HG02759 (cell line): ENCODE data around the gene FBXL2.
"Not testable (repeated sequence)": the region's sequence is repeated elsewhere in the genome, so short reads cannot be mapped to it uniquely, and the experiment has no call there.

Source experiments
- ATAC-seq: cut with Tn5 transposase; IDR thresholded peaks from one replicate; pipeline ENCODE4 v1.9.1; 2021; ENCODE audit warnings: mild to moderate bottlenecking, moderate library complexity; ENCODE audit not compliant: unreplicated experiment

The FBXL2 gene

DNA sequence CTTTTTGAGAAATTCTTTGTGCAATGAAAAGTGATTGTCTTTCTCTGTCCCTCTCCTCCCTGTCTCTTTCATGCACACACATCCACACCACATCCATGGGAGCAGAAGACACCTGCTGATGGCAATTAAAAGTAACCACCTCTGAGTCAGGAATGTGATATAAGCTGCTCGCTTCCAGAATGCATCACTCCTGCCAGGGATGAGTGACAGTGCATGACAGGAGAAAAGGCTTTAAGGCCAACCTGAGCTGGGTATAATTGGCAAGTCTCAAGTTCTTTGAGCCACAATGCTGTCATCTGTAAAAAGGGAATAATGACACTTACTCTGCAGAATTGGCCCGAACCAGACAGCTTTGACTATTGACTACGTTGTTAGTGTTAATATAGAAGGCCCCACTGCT is 103.4 kb downstream of the FBXL2 start:
- ATAC-seq = no peak

- no peak for ATAC-seq
These were observed 106.7 kb downstream of the FBXL2 start for GRCh38 chr3:33383951-33384350.

GRCh38 chr3:33385423-33385822 is 108.2 kb downstream of the FBXL2 start:
- no peak for ATAC-seq

DNA sequence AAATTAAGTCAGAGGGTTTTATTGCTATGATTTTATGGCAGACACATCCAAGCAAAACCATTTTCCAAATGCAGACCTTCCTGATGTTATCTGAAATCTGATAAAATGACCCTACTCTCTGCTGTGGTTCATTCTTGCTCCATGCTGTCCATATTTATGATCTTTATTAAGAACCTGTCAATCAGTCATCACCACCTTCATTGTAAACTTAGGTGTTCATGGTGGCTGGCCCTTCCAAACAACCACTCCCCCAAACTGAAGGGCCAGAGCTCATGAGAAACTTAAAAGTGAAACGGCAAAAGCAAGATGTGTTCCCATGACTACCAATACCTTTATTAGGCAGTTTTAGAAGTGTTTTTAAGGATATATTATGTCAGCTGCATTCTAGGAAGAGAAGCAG is 109.4 kb downstream of the FBXL2 start:
- no peak for ATAC-seq

GRCh38 chr3:33388374-33389100 is 111.3 kb downstream of the FBXL2 start:
- ATAC-seq = no peak

DNA sequence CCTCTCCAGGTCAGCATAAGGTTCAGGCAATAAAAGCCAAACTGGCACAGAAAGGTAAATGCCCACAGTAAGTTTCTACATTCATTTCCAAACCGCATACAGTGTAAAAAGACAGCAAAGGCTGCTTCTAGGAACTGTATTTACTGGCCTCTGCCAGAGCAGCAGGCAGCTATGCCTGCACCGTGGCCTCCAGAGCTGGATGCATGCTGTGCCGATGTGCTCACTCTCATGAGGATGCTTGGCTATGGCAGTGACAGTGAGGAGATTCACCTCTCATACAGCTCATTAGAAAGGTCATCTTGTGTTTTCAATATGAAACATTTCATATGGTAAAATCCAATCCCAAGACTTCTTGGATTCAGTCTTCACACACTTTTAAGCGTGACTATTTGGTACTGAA is 112.7 kb downstream of the FBXL2 start:
- no peak for ATAC-seq

DNA sequence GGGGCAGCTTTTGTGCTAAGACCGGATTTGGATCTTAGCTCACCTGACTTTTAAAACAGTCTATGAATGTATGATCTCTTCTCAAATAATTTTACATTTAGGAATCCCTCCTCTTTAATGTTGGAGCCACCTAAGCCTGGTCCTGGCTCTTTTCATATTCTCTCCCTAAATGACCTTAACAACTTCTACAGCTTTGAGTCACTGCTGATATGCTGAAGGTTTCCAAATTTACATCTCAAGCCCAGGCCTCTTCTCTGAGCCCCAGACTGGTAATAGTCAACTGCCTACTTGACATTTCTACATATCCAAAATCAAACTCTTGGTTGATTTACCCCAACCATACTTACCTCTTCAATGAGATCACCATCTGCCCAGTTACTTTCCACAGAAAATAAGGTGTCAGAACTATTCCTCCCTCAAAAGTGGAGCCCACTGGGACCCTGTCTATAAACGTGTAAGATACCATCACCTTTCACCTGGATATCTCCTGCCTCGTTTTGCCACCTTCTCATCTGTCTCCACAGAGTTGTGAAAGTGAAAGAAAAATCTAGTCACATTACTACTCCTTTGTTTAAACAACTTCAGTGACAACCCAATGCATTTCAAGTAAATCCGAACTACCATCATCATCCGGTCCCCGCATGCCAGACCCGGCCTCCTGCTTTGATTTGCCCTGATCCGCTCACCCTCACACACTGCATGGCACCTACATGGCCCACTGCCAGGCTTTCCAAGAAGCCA is 114.2 kb downstream of the FBXL2 start:
- ATAC-seq = no peak

DNA sequence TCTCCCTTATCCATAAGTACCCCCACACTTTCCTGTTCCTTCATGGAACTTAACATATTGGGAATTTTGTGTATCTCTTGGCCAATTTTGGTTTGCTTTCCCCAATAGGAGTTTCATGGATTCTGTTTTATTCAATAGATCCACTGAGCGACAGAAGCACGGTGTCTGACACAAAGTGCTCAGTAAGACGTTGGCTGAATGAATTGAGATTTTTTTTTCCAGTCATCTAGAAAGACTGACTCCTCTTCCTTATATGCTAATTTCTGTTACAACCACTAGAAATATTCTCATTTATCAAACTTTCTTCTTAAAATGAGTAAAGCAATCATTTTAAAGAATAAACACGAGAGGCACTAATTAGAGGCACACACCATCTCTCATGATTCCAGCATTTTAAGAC is 114.9 kb downstream of the FBXL2 start:
- no peak for ATAC-seq

DNA sequence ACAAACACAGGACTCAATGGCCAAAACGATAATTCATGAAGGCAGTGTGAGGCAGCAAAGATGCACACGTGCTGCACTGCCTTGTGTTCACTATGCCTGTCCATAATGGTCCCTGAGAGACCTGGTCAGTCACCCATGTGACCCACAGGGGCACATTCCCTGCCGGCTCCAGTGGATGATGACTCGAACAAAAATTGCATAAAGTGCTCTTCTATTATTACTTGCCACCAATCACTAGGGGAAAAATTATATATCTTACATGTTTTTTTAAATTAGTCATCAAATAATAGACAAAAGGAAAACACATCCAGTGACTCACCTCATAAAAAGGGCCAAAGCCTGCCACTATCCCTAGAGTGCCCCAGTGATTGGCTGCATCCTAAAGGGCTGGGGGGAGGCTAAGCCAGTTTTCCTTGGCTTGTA is 115.5 kb downstream of the FBXL2 start:
- ATAC-seq = no peak

DNA sequence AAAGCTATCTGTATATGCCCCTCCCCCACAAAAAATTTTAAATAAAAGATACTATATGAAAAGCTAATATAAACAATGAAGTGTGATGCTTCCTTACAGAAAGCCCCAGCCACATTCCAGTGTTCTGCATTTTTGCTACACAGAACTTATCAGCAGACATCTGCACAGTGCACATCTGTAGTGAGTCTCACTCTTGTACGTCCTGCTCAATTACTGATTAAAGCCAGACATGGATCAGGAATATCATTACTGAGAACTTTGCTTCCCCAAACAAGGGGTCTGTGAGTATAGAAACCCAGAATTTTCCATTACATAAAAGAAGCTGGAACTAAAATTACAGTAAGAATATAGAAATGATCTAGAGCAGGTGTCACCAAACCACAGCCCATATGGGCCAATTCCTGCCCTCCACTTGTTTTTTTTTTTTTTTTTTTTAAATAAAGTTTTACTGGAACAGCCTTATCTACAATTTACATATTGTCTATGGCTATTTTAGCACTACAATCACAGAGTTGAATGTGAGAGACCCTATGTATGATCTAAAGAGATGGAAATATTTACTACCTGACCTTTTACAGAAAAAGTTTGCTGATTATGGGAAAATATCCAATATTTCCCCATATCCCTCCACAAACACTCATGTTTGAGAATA is 117.3 kb downstream of the FBXL2 start:
- no peak for ATAC-seq

DNA sequence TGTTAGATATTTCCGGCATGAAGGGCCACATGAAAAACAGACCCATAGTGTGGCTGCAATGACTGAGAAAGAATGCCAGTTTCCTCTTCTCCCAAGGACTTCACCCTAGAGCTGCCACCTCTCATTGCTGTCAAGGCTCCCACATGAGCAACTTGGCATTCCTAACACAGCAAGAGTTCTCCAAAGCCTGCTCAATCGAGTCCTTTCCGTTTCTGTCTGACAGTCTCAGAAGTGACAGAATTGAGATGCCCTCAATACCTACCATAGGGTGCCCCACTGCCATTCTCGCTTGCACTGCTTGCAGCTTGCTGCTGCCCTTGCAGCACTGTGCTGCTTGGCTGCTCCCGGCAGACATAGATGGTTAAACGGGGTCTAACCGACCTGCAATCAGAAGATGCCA is 118.7 kb downstream of the FBXL2 start:
- ATAC-seq = no peak

GRCh38 chr3:33398410-33398809 is 121.2 kb downstream of the FBXL2 start:
- no peak for ATAC-seq

- no peak for ATAC-seq
These were observed 124.5 kb downstream of the FBXL2 start for GRCh38 chr3:33401781-33402180.

GRCh38 chr3:33402936-33403335 is 125.7 kb downstream of the FBXL2 start:
- ATAC-seq = no peak

DNA sequence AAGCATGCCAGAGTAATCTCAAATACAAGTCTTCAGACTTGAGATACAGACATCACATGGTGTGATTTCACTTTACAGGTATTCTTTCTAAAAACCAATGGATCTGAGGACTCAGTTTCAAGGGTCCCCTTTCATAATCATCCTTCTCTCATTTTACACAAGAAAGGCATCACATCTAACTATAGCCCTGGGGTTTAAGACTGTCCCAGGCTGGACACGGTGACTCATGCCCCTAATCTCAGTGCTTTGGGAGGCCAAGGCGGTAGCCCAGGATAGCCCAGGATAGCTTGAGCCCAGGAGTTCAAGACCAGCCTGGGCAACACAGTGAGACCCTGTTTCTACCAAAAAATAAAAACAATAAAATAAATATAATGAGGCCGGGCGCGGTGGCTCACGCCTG is 126.5 kb downstream of the FBXL2 start:
- no peak for ATAC-seq

GRCh38 chr3:33410816-33411215 is 133.6 kb downstream of the FBXL2 start:
- ATAC-seq = not testable (repeated sequence)

- no peak for ATAC-seq
These were observed 139.9 kb downstream of the FBXL2 start for GRCh38 chr3:33417066-33417673.

- ATAC-seq = no peak
These were observed 142.7 kb downstream of the FBXL2 start for GRCh38 chr3:33419948-33420347.

DNA sequence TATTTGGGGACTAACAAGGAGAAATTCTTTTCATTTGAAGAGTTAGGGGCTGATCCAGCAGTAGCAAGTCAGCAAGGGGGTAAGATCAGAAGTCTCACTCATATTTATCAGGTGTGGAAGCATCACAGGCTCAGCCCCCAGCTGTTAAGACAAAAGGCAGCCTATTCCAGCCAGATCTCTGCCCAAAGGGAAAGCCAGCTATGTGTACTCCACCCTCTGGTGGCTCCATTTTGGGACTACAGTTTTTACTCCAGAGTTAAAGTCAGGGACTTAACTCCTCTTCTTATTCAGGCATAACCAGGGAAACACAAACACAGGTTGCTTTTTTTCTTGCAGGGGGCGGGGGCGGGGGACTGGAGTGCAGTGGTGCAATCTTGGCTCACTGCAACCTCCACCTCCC is 143.7 kb downstream of the FBXL2 start:
- no peak for ATAC-seq

GRCh38 chr3:33424606-33425452 is 147.6 kb downstream of the FBXL2 start:
- ATAC-seq = no peak

- ATAC-seq = no peak
These were observed 148.2 kb downstream of the FBXL2 start for GRCh38 chr3:33425453-33425852.
